ENCODE measurements around the gene PTAFR. TPM values are rescaled to one million over a fixed set of nuclear protein-coding genes. Genes with fewer than 3 reads are reported as not detected.

PTAFR gene
- polyA plus RNA-seq, 3 donors from 2014 or later, result 1.5 to 9.4 (median 2.6) TPM

GRCh38 chr1:28132171-28133167, 44.0 kb downstream of the PTAFR start:
- Mint-ChIP-seq H3K4me1 (no peaks in the 10 kb centered on the region), H3K27ac (no peak overlapping the region)

GRCh38 chr1:28130901-28131300, 45.6 kb downstream of the PTAFR start:
- Mint-ChIP-seq H3K27ac (no peak overlapping the region), H3K9me3 (peaks cover 0 to under 1% (median 0%) of the 10 kb centered on the region in 6 donors), H3K4me1 (no peaks in the 10 kb centered on the region), H3K27me3 (ENCODE audit: low read depth in 3 of 3) (peaks cover 2 to 17% (median 7%) of the 10 kb centered on the region in 3 donors), H3K36me3 (no peaks in the 10 kb centered on the region), H3K4me3 (no peak overlapping the region)
- DNase-seq, result no peak

More at GRCh38 chr1:28132171-28133167, 44.0 kb downstream of the PTAFR start:
- DNase-seq, result no peak
- H3K9me3 Mint-ChIP-seq, result peaks cover 0 to 2% (median 0%) of the 10 kb centered on the region in 6 donors
- H3K36me3 Mint-ChIP-seq, result no peaks in the 10 kb centered on the region
- H3K27me3 Mint-ChIP-seq (ENCODE audit: low read depth in 3 of 3), result peaks cover 0 to 10% (median 4%) of the 10 kb centered on the region in 3 donors
- H3K4me3 Mint-ChIP-seq, result no peak overlapping the region

- H3K27ac Mint-ChIP-seq, result no peak overlapping the region
- no peak overlapping the region for H3K4me3 Mint-ChIP-seq
- DNase-seq, result no peak
- no peaks in the 10 kb centered on the region for H3K36me3 Mint-ChIP-seq
- H3K27me3 Mint-ChIP-seq (ENCODE audit: low read depth in 3 of 3), result peaks cover 2 to 13% (median 8%) of the 10 kb centered on the region in 3 donors
- H3K9me3 Mint-ChIP-seq, result no peaks in the 10 kb centered on the region
- H3K4me1 Mint-ChIP-seq, result no peaks in the 10 kb centered on the region
Measured at GRCh38 chr1:28129150-28129549, 47.3 kb downstream of the PTAFR start.

- H3K9me3 Mint-ChIP-seq, result no peaks in the 10 kb centered on the region
- no peak for DNase-seq
- no peak overlapping the region for H3K27ac Mint-ChIP-seq
- no peak overlapping the region for H3K4me3 Mint-ChIP-seq
- H3K36me3 Mint-ChIP-seq, result no peaks in the 10 kb centered on the region
- no peaks in the 10 kb centered on the region for H3K4me1 Mint-ChIP-seq
- peaks cover 2 to 9% (median 8%) of the 10 kb centered on the region in 3 donors for H3K27me3 Mint-ChIP-seq (ENCODE audit: low read depth in 3 of 3)
Measured at GRCh38 chr1:28127617-28128257, 48.8 kb downstream of the PTAFR start.

GRCh38 chr1:28126783-28127490, 49.6 kb downstream of the PTAFR start:
- Mint-ChIP-seq H3K4me3 (no peak overlapping the region), H3K27me3 (ENCODE audit: low read depth in 3 of 3) (peaks cover 2 to 10% (median 9%) of the 10 kb centered on the region in 3 donors)
- DNase-seq, result no peak

GRCh38 chr1:28126212-28126611, 50.3 kb downstream of the PTAFR start:
- peaks cover 2 to 10% (median 9%) of the 10 kb centered on the region in 3 donors for H3K27me3 Mint-ChIP-seq (ENCODE audit: low read depth in 3 of 3)

More at GRCh38 chr1:28126783-28127490, 49.6 kb downstream of the PTAFR start:
- H3K9me3 Mint-ChIP-seq, result no peaks in the 10 kb centered on the region
- H3K27ac Mint-ChIP-seq, result no peak overlapping the region
- no peaks in the 10 kb centered on the region for H3K4me1 Mint-ChIP-seq
- H3K36me3 Mint-ChIP-seq, result no peaks in the 10 kb centered on the region

GRCh38 chr1:28123461-28123961, 53.0 kb downstream of the PTAFR start:
- Mint-ChIP-seq H3K4me3 (no peak overlapping the region), H3K27ac (no peak overlapping the region), H3K4me1 (no peaks in the 10 kb centered on the region), H3K36me3 (no peaks in the 10 kb centered on the region), H3K9me3 (no peaks in the 10 kb centered on the region), H3K27me3 (ENCODE audit: low read depth in 3 of 3) (peaks cover 5 to 10% (median 9%) of the 10 kb centered on the region in 3 donors)
- DNase-seq, result no peak

More at GRCh38 chr1:28126212-28126611, 50.3 kb downstream of the PTAFR start:
- no peaks in the 10 kb centered on the region for H3K4me1 Mint-ChIP-seq
- H3K4me3 Mint-ChIP-seq, result no peak overlapping the region
- no peak overlapping the region for H3K27ac Mint-ChIP-seq
- H3K36me3 Mint-ChIP-seq, result no peaks in the 10 kb centered on the region
- no peaks in the 10 kb centered on the region for H3K9me3 Mint-ChIP-seq
- no peak for DNase-seq

GRCh38 chr1:28122183-28122582, 54.3 kb downstream of the PTAFR start:
- H3K4me3 Mint-ChIP-seq, result no peak overlapping the region
- DNase-seq, result no peak
- no peaks in the 10 kb centered on the region for H3K9me3 Mint-ChIP-seq
- no peaks in the 10 kb centered on the region for H3K36me3 Mint-ChIP-seq
- no peaks in the 10 kb centered on the region for H3K4me1 Mint-ChIP-seq
- peaks cover 5 to 12% (median 9%) of the 10 kb centered on the region in 3 donors for H3K27me3 Mint-ChIP-seq (ENCODE audit: low read depth in 3 of 3)
- no peak overlapping the region for H3K27ac Mint-ChIP-seq

GRCh38 chr1:28119556-28119955, 56.9 kb downstream of the PTAFR start:
- DNase-seq, result no peak
- peaks cover 12 to 14% of the 10 kb centered on the region in 2 donors for H3K4me1 Mint-ChIP-seq
- no peak overlapping the region for H3K4me3 Mint-ChIP-seq
- no peaks in the 10 kb centered on the region for H3K9me3 Mint-ChIP-seq
- H3K27ac Mint-ChIP-seq, result no peak overlapping the region
- H3K36me3 Mint-ChIP-seq, result no peaks in the 10 kb centered on the region
- peaks cover 4 to 12% (median 5%) of the 10 kb centered on the region in 3 donors for H3K27me3 Mint-ChIP-seq (ENCODE audit: low read depth in 3 of 3)

GRCh38 chr1:28118640-28119307, 57.7 kb downstream of the PTAFR start:
- H3K27me3 Mint-ChIP-seq (ENCODE audit: low read depth in 3 of 3), result peaks cover 4 to 12% (median 5%) of the 10 kb centered on the region in 3 donors
- H3K27ac Mint-ChIP-seq, result no peak overlapping the region
- no peaks in the 10 kb centered on the region for H3K36me3 Mint-ChIP-seq
- peaks cover 13 to 17% of the 10 kb centered on the region in 2 donors for H3K4me1 Mint-ChIP-seq
- H3K9me3 Mint-ChIP-seq, result no peaks in the 10 kb centered on the region
- no peak overlapping the region for H3K4me3 Mint-ChIP-seq
- DNase-seq, result no peak

GRCh38 chr1:28115267-28115666, 61.2 kb downstream of the PTAFR start:
- peak; percentile 64 to 72 (median 68) for DNase-seq
- no peaks in the 10 kb centered on the region for H3K36me3 Mint-ChIP-seq
- peak overlapping the region; percentile 4 to 66 (median 44) for H3K4me3 Mint-ChIP-seq
- H3K4me1 Mint-ChIP-seq, result peaks cover 22% of the 10 kb centered on the region in 2 donors
- peaks cover 2 to 8% (median 4%) of the 10 kb centered on the region in 3 donors for H3K27me3 Mint-ChIP-seq (ENCODE audit: low read depth in 3 of 3)
- peak overlapping the region in 5 of 6 donors; percentile 43 to 86 (median 62) for H3K27ac Mint-ChIP-seq
- H3K9me3 Mint-ChIP-seq, result no peaks in the 10 kb centered on the region

- Mint-ChIP-seq H3K36me3 (no peaks in the 10 kb centered on the region), H3K27ac (peak overlapping the region in 5 of 6 donors; percentile 43 to 86 (median 62)), H3K27me3 (ENCODE audit: low read depth in 3 of 3) (peaks cover 2 to 8% (median 4%) of the 10 kb centered on the region in 3 donors), H3K9me3 (no peaks in the 10 kb centered on the region), H3K4me1 (peaks cover 22% of the 10 kb centered on the region in 2 donors), H3K4me3 (peak overlapping the region in 1 of 5 donors; percentile 66)
- no peak for DNase-seq
Measured at GRCh38 chr1:28114844-28115243, 61.6 kb downstream of the PTAFR start.

- Mint-ChIP-seq H3K27ac (peak overlapping the region in 1 of 6 donors; percentile 48), H3K9me3 (no peaks in the 10 kb centered on the region), H3K36me3 (no peaks in the 10 kb centered on the region), H3K4me1 (peaks cover 22% of the 10 kb centered on the region in 2 donors), H3K27me3 (ENCODE audit: low read depth in 3 of 3) (peaks cover 2 to 6% (median 4%) of the 10 kb centered on the region in 3 donors), H3K4me3 (peak overlapping the region in 1 of 5 donors; percentile 29)
- no peak for DNase-seq
Measured at GRCh38 chr1:28113242-28113572, 63.3 kb downstream of the PTAFR start.

Measured in immature natural killer cell (primary cell).